Transverse colon (tissue), 4 donors: ENCODE data around the gene ROMO1. TPM values are rescaled to one million over a fixed set of nuclear protein-coding genes. Genes with fewer than 3 reads are reported as not detected.
A peak's percentile ranks its signal among the peaks of the same experiment; 100 is the strongest.

ENCODE experiments used
- DNase-seq: peaks from one replicate; pipeline ENCODE4 v3.0.0-alpha.2; 2019
- H3K27ac ChIP-seq, 4 donors: fragments of 200-600 bp; sonication (generic); 2 replicates each; pipeline ENCODE4 v1.5.1; 2016 to 2018; ENCODE audit warnings: inconsistent platforms in 4 of 4
- H3K27me3 ChIP-seq: fragments of 200-600 bp; sonication (generic); 2 replicates; pipeline ENCODE4 v1.5.1; 2017; ENCODE audit warnings: inconsistent platforms
- H3K36me3 ChIP-seq, 4 donors: fragments of 200-600 bp; sonication (generic); 2 replicates each; pipeline ENCODE4 v1.5.1; 2017 to 2019; ENCODE audit warnings: inconsistent platforms in 4 of 4
- H3K4me1 ChIP-seq, 4 donors: fragments of 200-600 bp; sonication (generic); 2 replicates each; pipeline ENCODE4 v1.5.1; 2017 to 2020; ENCODE audit warnings: inconsistent platforms in 4 of 4
- H3K4me3 ChIP-seq, 4 donors: fragments of 200-600 bp; sonication (generic); 1 replicate in 1 of 4; 2 replicates in 3 of 4; pipeline versions ENCODE4 v1.5.1 to v1.6.1; 2017 to 2019; ENCODE audit warnings: inconsistent platforms in 4 of 4
- H3K9me3 ChIP-seq, 2 donors: fragments of 200-600 bp; sonication (generic); 2 replicates each; pipeline ENCODE4 v1.5.1; 2017 to 2019; ENCODE audit warnings: inconsistent platforms in 2 of 2
- CTCF ChIP-seq, 5 experiments: fragments of 200-600 bp in 3 of 5; fragments of 450-650 bp in 2 of 5; sonication (generic) in 3 of 5; IDR thresholded peaks; 1 replicate in 2 of 5; 2 replicates in 3 of 5; pipeline ENCODE4 v1.5.1; 2016 to 2017; ENCODE audit warnings: antibody characterized with exemption in 5 of 5, inconsistent platforms in 3 of 5, mild to moderate bottlenecking in 2 of 5, moderate library complexity in 1 of 5
- EP300 ChIP-seq: sonication (generic); formaldehyde crosslinking; IDR thresholded peaks from one replicate; pipeline ENCODE4 v1.6.1; 2017; ENCODE audit warnings: antibody characterized with exemption, low read depth
- POLR2A ChIP-seq: fragments of 450-650 bp; IDR thresholded peaks from one replicate; pipeline ENCODE4 v1.6.1; 2016; ENCODE audit warnings: antibody characterized with exemption, mild to moderate bottlenecking, moderate library complexity
- POLR2AphosphoS5 ChIP-seq, 3 donors: sonication (generic); formaldehyde crosslinking; IDR thresholded peaks; one replicate each; pipeline ENCODE4 v1.6.1; 2016; ENCODE audit warnings: antibody characterized with exemption in 3 of 3
- WGBS, 2 donors: methylation state at CpG; one replicate each; pipeline ENCODE4 v1.1.5; 2018; ENCODE audit warnings: low coverage in 1 of 2; 5-methylcytosine and 5-hydroxymethylcytosine counted together
- in situ Hi-C, 4 donors: fragments of 200-750 bp; cut with MboI; loops; one replicate each; pipeline versions ENCODE4 v1.15.0 to v1.15.1; 2017; ENCODE audit warnings: low sequenced_read_pairs in 3 of 4, low pct_ligation_motif_present in 1 of 4, low pct_unique_long_range_greater_than_20kb in 1 of 4
- intact Hi-C: fragments of 100-400 bp; cut with DNase I; formaldehyde crosslinking; loops from one replicate; pipeline ENCODE4 v1.15.1; 2023; ENCODE audit warnings: low total_unique reads
- total RNA-seq, 4 donors: library from RNA; depleted of rRNA; stranded (reverse); fragments of >200 nt; gene quantifications; one replicate each; pipeline ENCODE4 v1.1.0, GENCODE V29; 2016

The ROMO1 gene
- total RNA-seq, 4 donors from 2014 or later: 114 to 416 (median 182) TPM

DNA sequence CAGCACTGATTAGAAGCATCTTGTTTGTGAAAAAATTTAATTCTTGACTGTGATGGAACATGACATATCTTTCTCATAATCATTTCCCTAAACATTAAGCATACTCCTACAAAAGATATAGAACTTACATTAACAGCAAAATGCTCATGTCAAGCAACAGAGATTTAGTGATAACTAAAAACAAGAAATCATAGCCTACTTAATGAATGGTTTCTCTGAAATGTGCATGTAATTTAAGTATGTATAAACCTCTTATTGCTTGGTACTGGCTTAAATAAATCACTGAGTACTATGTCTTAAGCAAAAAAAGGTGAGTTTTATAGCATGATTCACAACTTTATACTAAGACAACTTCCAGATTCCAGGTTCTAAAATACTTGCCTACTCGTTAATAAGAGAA lies 9.3 kb downstream of the ROMO1 start:
- Histone ChIP-seq H3K27ac (no peak overlapping the region), H3K4me1 (peaks cover 0 to 32% (median 8%) of the 10 kb centered on the region in 4 donors), H3K9me3 (no peaks in the 10 kb centered on the region), H3K27me3 (no peaks in the 10 kb centered on the region), H3K36me3 (peaks cover 0 to 96% (median 49%) of the 10 kb centered on the region in 4 donors), H3K4me3 (no peak overlapping the region)
- no peak for DNase-seq
- in situ Hi-C loops (loop anchor here in 2 of 4 donors (25.0 kb wide), 1 partner anchor 179 kb away; no protein-coding TSS in a partner anchor), intact Hi-C loops (no loop called here)
- TF ChIP-seq POLR2A (no peak), CTCF (IDR thresholded peaks at IDR 0.05) (no peak), EP300 (no peak), POLR2AphosphoS5 (IDR thresholded peaks at IDR 0.05) (no peak)
- WGBS, 2 donors: 30 to 60% methylated on average over 1 of the region's 1 CpG

DNA sequence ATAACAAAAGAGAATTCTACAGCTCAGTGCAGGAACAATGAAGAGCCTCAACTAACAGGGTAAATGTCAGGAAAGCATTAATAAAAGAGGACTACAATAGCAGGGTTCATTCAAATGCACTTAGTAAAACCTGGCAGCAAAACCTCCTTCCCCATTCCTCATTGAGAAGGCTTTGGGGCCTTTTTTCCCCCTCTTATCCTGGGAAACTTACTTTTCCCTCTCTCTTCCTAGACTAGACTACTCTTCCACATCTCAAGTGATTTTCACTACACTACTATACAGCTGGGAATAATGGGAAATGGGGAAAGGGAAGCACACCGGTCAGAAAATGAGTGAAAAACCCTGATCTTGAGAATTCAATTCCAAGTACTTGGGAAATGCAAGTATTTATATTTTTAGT lies 10.1 kb downstream of the ROMO1 start:
- in situ Hi-C loops (loop anchor here in 2 of 4 donors (25.0 kb wide), 1 partner anchor 178 kb away; no protein-coding TSS in a partner anchor), intact Hi-C loops (no loop called here)
- H3K27ac ChIP-seq: no peak overlapping the region

DNA sequence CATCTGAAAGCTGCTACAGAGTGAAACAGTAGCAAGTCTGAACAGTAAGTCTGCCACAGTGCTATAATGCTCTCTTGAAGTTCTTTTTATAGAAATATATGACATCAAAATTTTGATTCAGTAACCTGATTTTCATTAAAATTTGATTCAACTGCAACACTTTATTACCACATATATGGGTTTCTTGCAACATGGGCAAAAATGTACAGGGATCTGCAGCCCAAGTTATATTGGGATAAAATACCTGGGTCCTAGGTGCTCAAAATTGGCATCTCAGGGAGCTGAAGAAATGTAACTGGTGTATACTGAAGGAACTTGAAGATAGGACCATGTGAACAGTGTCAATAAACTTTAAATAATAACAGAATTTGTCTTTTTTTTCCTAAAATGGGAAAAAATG lies 10.8 kb downstream of the ROMO1 start:
- Histone ChIP-seq H3K27ac (no peak overlapping the region), H3K36me3 (peaks cover 0 to 96% (median 46%) of the 10 kb centered on the region in 4 donors), H3K4me1 (peaks cover 0 to 32% (median 8%) of the 10 kb centered on the region in 4 donors), H3K27me3 (no peaks in the 10 kb centered on the region), H3K4me3 (no peak overlapping the region), H3K9me3 (no peaks in the 10 kb centered on the region)
- TF ChIP-seq POLR2A (no peak), CTCF (IDR thresholded peaks at IDR 0.05) (no peak), EP300 (no peak), POLR2AphosphoS5 (IDR thresholded peaks at IDR 0.05) (no peak)
- DNase-seq: no peak
- intact Hi-C loops (no loop called here), in situ Hi-C loops (loop anchor here in 2 of 4 donors (25.0 kb wide), 1 partner anchor 177 kb away; no protein-coding TSS in a partner anchor)

More for the DNA sequence above, 10.1 kb downstream of the ROMO1 start:
- no peaks in the 10 kb centered on the region for H3K9me3 ChIP-seq
- H3K36me3 ChIP-seq: peaks cover 0 to 96% (median 49%) of the 10 kb centered on the region in 4 donors
- 80 to 86% methylated on average over 1 of the region's 1 CpG for WGBS, 2 donors
- no peak for TF ChIP-seq EP300
- TF ChIP-seq CTCF (IDR thresholded peaks at IDR 0.05): no peak
- TF ChIP-seq POLR2A: no peak
- TF ChIP-seq POLR2AphosphoS5 (IDR thresholded peaks at IDR 0.05): peak in 1 of 3 donors; percentile 5
- no peaks in the 10 kb centered on the region for H3K27me3 ChIP-seq
- H3K4me3 ChIP-seq: no peak overlapping the region
- H3K4me1 ChIP-seq: peaks cover 0 to 32% (median 8%) of the 10 kb centered on the region in 4 donors
- DNase-seq: no peak

- no peak overlapping the region for H3K27ac ChIP-seq
- no peak for TF ChIP-seq CTCF (IDR thresholded peaks at IDR 0.05)
- TF ChIP-seq EP300: no peak
- no peak for TF ChIP-seq POLR2AphosphoS5 (IDR thresholded peaks at IDR 0.05)
- TF ChIP-seq POLR2A: no peak
These were observed 11.8 kb downstream of the ROMO1 start for GRCh38 chr20:35710884-35711587.

More at GRCh38 chr20:35710884-35711587, 11.8 kb downstream of the ROMO1 start:
- DNase-seq: no peak
- Histone ChIP-seq H3K9me3 (no peaks in the 10 kb centered on the region), H3K27me3 (no peaks in the 10 kb centered on the region), H3K4me3 (no peak overlapping the region), H3K4me1 (peaks cover 0 to 32% (median 8%) of the 10 kb centered on the region in 4 donors), H3K36me3 (peaks cover 0 to 96% (median 46%) of the 10 kb centered on the region in 4 donors)
- in situ Hi-C loops: loop anchor here in 2 of 4 donors (25.0 kb wide), 1 partner anchor 176 kb away; no protein-coding TSS in a partner anchor
- WGBS, 2 donors: 58 to 61% methylated on average over 6 of the region's 6 CpGs
- intact Hi-C loops: no loop called here
